GM21619 (cell line): ENCODE measurements around the gene LDHAL6B.

Experiments used
- ATAC-seq: cut with Tn5 transposase; IDR thresholded peaks from one replicate; pipeline ENCODE4 v1.9.1; 2021; ENCODE audit not compliant: unreplicated experiment

The LDHAL6B gene

DNA sequence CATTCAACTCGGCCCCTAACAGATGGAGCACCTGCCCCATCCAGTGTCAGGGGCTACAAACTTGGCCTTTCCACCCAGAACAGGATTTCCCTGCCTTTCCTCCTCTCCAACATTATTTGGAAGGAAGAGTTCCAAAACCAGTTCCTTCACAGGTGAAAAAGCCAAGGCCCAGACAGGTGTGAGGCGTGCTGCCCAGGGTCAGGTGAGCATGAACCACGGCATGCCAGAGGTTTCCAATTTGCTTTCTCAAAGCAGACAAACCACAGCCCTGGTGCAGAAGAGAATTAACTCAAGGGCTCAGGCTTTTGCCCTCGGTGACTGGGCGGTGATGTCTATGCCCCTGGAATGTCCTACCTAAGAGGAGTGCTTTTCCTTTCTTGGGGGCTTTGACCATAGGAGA, 43.2 kb downstream of the LDHAL6B start:
- no peak for ATAC-seq

DNA sequence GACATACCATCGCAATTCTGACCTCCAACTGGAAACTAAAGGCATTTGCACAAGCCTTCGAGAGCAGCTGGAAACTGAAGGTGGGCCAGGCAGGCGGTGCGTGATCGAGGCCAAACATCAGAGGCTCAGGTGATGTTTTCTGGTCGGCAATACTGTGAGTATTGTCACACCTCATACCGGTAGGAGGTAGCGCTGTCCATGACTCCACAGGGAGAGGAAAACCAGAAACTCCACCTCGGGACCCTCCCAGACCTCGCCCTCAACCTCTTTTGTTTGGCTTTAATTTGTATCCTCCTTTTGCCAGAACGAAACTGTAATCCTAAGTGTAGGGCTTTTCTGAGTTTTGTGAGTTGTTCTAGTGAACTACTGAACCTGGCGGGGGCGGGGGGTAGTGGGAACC, 43.6 kb downstream of the LDHAL6B start:
- no peak for ATAC-seq

DNA sequence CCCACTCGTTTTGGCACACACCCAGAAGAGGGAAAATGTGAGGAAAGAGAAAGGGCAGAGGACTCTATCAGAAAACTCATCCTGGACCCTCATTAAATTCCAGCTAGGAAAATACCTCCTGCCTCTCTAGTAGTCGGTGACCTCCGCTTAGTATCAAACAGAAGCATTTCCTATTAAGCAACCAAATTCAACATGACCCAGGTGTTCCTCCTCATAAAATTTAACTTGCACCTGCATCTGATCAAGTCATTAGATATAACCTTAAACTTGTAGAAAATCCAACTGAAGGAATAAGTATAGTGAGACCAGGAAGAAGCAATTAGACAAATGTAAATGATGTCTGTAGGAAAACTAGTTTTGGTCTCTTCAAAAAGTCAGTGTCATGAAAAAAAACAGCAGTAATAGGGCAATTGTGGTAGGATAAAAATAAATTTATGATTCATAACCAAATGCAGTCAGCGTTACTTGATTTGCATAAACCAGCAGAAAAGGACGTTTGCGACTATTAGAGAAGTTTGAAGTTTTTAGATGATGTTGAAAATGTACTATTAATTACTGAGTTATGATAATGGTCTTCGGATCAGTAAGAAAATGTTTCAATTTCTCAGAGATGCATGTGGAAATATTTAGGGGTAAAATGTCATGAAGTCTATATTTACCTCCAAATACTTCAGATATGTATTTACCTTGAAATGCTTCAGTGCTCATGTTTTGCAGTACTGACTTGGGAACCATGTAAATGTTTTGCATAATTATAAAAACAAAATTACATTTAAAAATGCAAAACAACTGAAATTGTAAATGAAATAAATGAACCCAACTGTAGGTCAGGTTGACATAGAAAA, 44.6 kb downstream of the LDHAL6B start:
- peak; percentile 44 for ATAC-seq

DNA sequence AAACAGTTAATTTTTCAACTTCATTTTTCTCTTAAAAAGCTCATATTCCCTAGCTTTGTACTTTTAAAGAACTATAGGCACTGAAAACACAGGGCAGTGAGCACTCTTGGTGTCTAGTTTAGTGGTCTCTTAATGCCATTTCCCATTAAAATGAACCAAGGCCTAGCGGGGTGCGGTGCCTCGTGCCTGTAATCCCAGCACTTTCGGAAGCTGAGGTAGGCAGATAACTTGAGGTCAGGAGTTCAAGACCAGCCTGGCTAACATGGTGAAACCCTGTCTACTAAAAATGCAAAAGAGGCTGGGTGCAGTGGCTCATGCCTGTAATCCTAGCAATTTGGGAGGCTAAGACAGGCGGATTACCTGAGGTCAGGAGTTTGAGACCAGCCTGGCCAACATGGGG, 45.5 kb downstream of the LDHAL6B start:
- ATAC-seq: no peak

DNA sequence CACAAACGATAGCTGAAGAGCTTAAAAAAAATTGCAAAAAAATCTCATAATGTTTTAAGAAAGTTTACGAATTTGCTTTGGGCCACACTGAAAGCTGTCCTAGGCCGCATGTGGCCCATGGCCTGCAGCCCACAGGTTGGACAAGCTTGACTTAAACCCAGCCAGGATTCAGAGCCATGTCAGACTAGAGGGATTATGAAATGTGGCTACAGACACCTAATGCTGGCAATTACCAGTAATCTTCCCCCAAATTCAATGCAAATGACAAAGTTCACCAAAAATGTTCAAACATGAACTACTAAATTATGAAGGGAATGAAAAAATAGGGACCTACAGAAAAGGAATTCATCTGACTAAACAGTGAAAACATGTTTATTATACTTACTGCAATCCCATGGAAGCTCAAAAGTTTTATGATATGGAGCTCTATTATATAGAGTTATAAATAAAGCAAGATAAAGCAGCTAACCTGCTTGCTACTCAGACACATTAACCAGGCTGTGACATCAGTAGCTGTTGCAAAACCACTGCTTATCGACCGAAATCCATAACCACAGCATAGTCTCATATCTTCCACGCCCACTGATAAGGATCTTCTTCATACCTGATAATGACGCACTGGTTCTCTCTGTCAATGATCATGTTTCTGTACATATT, 49.2 kb downstream of the LDHAL6B start:
- no peak for ATAC-seq

DNA sequence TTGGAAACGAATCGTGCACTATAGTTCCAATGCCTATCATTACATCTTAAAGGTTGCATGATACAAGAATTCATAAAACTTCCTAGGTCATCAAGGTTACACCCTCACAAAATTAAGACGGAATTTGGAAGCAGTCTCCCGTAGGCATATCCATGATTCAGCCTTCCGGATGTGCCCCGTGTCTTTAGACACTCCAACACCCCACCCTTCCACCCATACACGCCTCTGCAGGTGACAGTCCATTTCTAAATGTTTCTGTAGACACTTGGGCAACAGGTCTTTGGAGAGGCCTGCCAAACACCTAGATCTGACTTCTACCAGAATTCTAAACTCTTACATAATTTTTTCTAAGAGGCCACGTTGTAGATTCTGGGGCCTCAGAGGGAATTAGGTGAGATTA, 49.8 kb downstream of the LDHAL6B start:
- no peak for ATAC-seq

DNA sequence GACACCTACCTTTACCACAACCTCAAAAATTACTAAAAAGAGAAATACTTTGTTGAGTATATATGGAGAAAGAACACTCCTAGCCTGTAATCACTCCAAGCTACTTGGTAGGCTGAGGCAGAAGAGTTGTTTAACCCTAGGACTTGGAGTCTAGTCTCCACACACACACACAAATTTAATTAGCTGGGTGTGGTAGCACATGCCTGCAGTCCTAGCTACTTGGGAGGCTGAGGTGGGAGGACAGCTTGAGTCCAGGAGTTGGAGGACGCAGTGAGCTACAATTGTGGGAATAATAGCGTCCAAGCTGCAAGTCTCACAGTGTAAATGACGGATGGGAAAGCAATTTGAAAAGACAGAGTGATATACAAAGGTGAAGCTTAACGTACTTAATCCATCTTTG, 50.5 kb downstream of the LDHAL6B start:
- ATAC-seq: no peak
